HCT116 (cell line): Measurements from ENCODE around the gene AKAP5.

Experiments
- CTCF ChIP-seq, 3 experiments: fragments of 200-600 bp in 1 of 3; sonication (generic) in 1 of 3; IDR thresholded peaks in 2 of 3; conservative IDR thresholded peaks in 1 of 3; 2 replicates each; pipeline ENCODE4 v1.5.1; 2012 to 2017; ENCODE audit warnings: low read depth in 2 of 3, low read length in 2 of 3, antibody characterized with exemption in 1 of 3, borderline replicate concordance in 1 of 3, control low read depth in 1 of 3, mild to moderate bottlenecking in 1 of 3, mixed read lengths in 1 of 3, mixed run types in 1 of 3, moderate library complexity in 1 of 3; ENCODE audit not compliant: insufficient read depth in 1 of 3
- SP1 ChIP-seq: IDR thresholded peaks from 2 replicates; pipeline ENCODE4 v1.6.1; 2012; ENCODE audit warnings: low read depth
- YY1 ChIP-seq: IDR thresholded peaks from 2 replicates; pipeline ENCODE4 v1.6.1; 2011; ENCODE audit warnings: low read length, low read depth, moderate library complexity, mild to moderate bottlenecking; ENCODE audit not compliant: insufficient replicate concordance; ENCODE audit errors: extremely low read depth

- TF ChIP-seq CTCF (IDR thresholded peaks at IDR 0.05 in 2 of 3, conservative IDR thresholded peaks at IDR 0.05 in 1 of 3; ENCODE audit: borderline replicate concordance in 1 of 3, insufficient read depth in 1 of 3, low read depth in 2 of 3, low read length in 2 of 3): no peak
- TF ChIP-seq SP1: no peak
- no peak for TF ChIP-seq YY1
These were observed 30.0 kb downstream of the AKAP5 start for GRCh38 chr14:64495252-64495651.
